Cortex of kidney (tissue), 1 donor: Measurements from ENCODE around the gene HPSE2.

ENCODE experiments used
- DNase-seq: peaks from one replicate; lab custom pipeline; 2025; lab: John Stamatoyannopoulos, UW

HPSE2 gene

GRCh38 chr10:98433371-98433770 lies 802.3 kb downstream of the HPSE2 start:
- DNase-seq = no peak

GRCh38 chr10:98432330-98432729 lies 803.3 kb downstream of the HPSE2 start:
- no peak for DNase-seq

- no peak for DNase-seq
These were observed 804.6 kb downstream of the HPSE2 start for GRCh38 chr10:98431016-98431415.

- DNase-seq = no peak
These were observed 805.2 kb downstream of the HPSE2 start for GRCh38 chr10:98430427-98430826.

GRCh38 chr10:98429320-98430072 lies 806.2 kb downstream of the HPSE2 start:
- no peak for DNase-seq

- no peak for DNase-seq
These were observed 808.6 kb downstream of the HPSE2 start for GRCh38 chr10:98427011-98427515.

GRCh38 chr10:98425511-98426352 lies 809.9 kb downstream of the HPSE2 start:
- DNase-seq = no peak

GRCh38 chr10:98424295-98425254 lies 811.1 kb downstream of the HPSE2 start:
- DNase-seq = no peak

- DNase-seq = no peak
These were observed 811.9 kb downstream of the HPSE2 start for GRCh38 chr10:98423691-98424120.

GRCh38 chr10:98422182-98422581 lies 813.5 kb downstream of the HPSE2 start:
- DNase-seq = no peak

- no peak for DNase-seq
These were observed 814.9 kb downstream of the HPSE2 start for GRCh38 chr10:98420786-98421185.

GRCh38 chr10:98419469-98420261 lies 816.0 kb downstream of the HPSE2 start:
- no peak for DNase-seq

- DNase-seq = no peak
These were observed 816.8 kb downstream of the HPSE2 start for GRCh38 chr10:98418665-98419468.

GRCh38 chr10:98417973-98418664 lies 817.5 kb downstream of the HPSE2 start:
- DNase-seq = no peak

GRCh38 chr10:98417481-98417959 lies 818.1 kb downstream of the HPSE2 start:
- no peak for DNase-seq

GRCh38 chr10:98416606-98417388 lies 818.9 kb downstream of the HPSE2 start:
- no peak for DNase-seq

- DNase-seq = no peak
These were observed 819.9 kb downstream of the HPSE2 start for GRCh38 chr10:98415731-98416119.

GRCh38 chr10:98414932-98415730 lies 820.5 kb downstream of the HPSE2 start, which contains the start of gene PYROXD2:
Gene PYROXD2 (minus strand): TSS chr10:98415182. CDS start chr10:98415135, 47 bp downstream.
- DNase-seq = no peak
